ENCODE measurements around the gene MCEE.
A peak's percentile ranks its signal among the peaks of the same experiment; 100 is the strongest.

MCEE gene

DNA sequence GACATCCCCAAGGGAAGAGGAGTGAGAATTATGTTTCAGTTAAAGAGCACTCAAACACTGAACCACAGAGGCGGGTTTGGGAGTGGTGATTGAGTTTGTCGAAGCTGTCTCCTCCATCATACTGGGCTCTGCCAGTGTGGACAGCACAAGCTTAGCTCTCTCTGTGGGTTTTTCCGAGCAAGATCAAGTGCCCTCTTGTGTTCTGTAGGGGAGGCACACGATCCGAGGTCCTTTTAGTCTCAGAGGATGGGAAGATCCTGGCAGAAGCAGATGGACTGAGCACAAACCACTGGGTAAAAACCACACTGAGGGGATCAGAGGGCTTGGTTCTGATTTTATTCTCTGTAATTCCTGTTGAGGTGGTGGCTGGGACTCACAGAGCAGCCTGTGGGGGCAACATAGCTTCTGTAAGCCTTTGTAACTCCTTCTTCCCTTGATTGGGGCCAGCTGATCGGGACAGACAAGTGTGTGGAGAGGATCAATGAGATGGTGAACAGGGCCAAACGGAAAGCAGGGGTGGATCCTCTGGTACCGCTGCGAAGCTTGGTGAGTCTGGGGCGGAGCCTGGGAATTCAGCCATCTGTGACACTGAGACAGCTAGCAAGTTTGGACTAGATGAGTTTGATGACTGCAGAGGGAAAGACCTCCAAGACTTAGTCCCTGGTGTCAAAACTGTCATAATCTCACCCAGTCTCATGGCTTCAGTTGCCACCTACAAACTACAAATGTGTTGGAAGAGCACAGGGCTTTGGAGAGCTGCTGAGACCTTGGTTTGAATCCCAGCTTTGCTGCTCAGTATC is 59.5 kb downstream of the MCEE start:
- peak overlapping the region; percentile 64 for H3K27ac ChIP-seq (replicated peaks)
- TF ChIP-seq, protein P1, sequence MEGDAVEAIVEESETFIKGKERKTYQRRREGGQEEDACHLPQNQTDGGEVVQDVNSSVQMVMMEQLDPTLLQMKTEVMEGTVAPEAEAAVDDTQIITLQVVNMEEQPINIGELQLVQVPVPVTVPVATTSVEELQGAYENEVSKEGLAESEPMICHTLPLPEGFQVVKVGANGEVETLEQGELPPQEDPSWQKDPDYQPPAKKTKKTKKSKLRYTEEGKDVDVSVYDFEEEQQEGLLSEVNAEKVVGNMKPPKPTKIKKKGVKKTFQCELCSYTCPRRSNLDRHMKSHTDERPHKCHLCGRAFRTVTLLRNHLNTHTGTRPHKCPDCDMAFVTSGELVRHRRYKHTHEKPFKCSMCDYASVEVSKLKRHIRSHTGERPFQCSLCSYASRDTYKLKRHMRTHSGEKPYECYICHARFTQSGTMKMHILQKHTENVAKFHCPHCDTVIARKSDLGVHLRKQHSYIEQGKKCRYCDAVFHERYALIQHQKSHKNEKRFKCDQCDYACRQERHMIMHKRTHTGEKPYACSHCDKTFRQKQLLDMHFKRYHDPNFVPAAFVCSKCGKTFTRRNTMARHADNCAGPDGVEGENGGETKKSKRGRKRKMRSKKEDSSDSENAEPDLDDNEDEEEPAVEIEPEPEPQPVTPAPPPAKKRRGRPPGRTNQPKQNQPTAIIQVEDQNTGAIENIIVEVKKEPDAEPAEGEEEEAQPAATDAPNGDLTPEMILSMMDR (IDR thresholded peaks at IDR 0.05; ENCODE audit: insufficient read depth, low read length) = peak; percentile 36
- no peak for TF ChIP-seq POLR2AphosphoS5 (IDR thresholded peaks at IDR 0.05; ENCODE audit: low read depth)
- TF ChIP-seq REST (IDR thresholded peaks at IDR 0.05; ENCODE audit: insufficient replicate concordance, low read depth) = no peak
- no peak overlapping the region for H3K4me3 ChIP-seq (replicated peaks; ENCODE audit: insufficient read depth, low read length)

GRCh38 chr2:71069376-71069775 is 60.7 kb downstream of the MCEE start:
- no peaks in the 10 kb centered on the region for H3K27me3 ChIP-seq (ENCODE audit: insufficient read depth, poor library complexity, severe bottlenecking)
- H3K4me3 ChIP-seq (replicated peaks; ENCODE audit: insufficient read depth, low read length) = peak overlapping the region; percentile 92
- no peak for DNase-seq (ENCODE audit: low read depth in 1 of 2, low spot score in 1 of 2)
- no peak overlapping the region for H3K27ac ChIP-seq (replicated peaks)
- no peak for TF ChIP-seq POLR2AphosphoS5 (IDR thresholded peaks at IDR 0.05; ENCODE audit: low read depth)
- TF ChIP-seq, protein P1 (IDR thresholded peaks at IDR 0.05; ENCODE audit: insufficient read depth, low read length) = no peak
- no peak for TF ChIP-seq SPI1 (IDR thresholded peaks at IDR 0.05; ENCODE audit: borderline replicate concordance, low read depth)
- TF ChIP-seq REST (IDR thresholded peaks at IDR 0.05; ENCODE audit: insufficient replicate concordance, low read depth) = no peak

More for the DNA sequence above, 59.5 kb downstream of the MCEE start:
- DNase-seq (ENCODE audit: low read depth in 1 of 2, low spot score in 1 of 2) = peak in 1 of 2 experiments; percentile 50
- H3K27me3 ChIP-seq (ENCODE audit: insufficient read depth, poor library complexity, severe bottlenecking) = no peaks in the 10 kb centered on the region

- Histone ChIP-seq H3K4me3 (replicated peaks; ENCODE audit: insufficient read depth, low read length) (peak within 1 kb of the TSS; percentile 92), H3K27ac (replicated peaks) (peak within 1 kb of the TSS; percentile 92), H3K27me3 (ENCODE audit: insufficient read depth, poor library complexity, severe bottlenecking) (no peaks in the 10 kb centered on the region)
- DNase-seq (ENCODE audit: low read depth in 1 of 2, low spot score in 1 of 2) = peak; percentile 92 to 96
- no peak for TF ChIP-seq REST (IDR thresholded peaks at IDR 0.05; ENCODE audit: insufficient replicate concordance, low read depth)
- TF ChIP-seq SPI1 (IDR thresholded peaks at IDR 0.05; ENCODE audit: borderline replicate concordance, low read depth) = peak; percentile 63; the same call in 1 of the 2 replicates
- peak; percentile 16; the same call in 1 of the 2 replicates for TF ChIP-seq GABPA (IDR thresholded peaks at IDR 0.05; ENCODE audit: low read depth)
- TF ChIP-seq POLR2AphosphoS5 (IDR thresholded peaks at IDR 0.05; ENCODE audit: low read depth) = peak; percentile 99
- TF ChIP-seq, protein P1 (IDR thresholded peaks at IDR 0.05; ENCODE audit: insufficient read depth, low read length) = no peak
Observed at GRCh38 chr2:71068218-71069035, 61.6 kb downstream of the MCEE start, which contains the start of gene NAGK. TSS of gene NAGK (plus strand) at chr2:71068648. CDS start at chr2:71068684, 36 bp downstream.
